IMR-90 (cell line): ENCODE results near the gene CEACAM16. TPM values are rescaled to one million over a fixed set of nuclear protein-coding genes. Genes with fewer than 3 reads are reported as not detected.
A peak's percentile ranks its signal among the peaks of the same experiment; 100 is the strongest.

Experiments
- ATAC-seq: fragments of 200-7000 bp; cut with Tn5 transposase; 2 replicates; pipeline ENCODE4 v1.9.1; 2020; ENCODE audit warnings: low read depth, mild to moderate bottlenecking, moderate library complexity
- BruUV-seq: library from RNA; stranded (reverse); fragments of 400-500 nt; replicated peaks from 2 replicates; lab custom pipeline; 2021; lab: Mats Ljungman, UMichigan
- CTCF ChIA-PET: fragments of 300-600 bp; formaldehyde crosslinking; extraction: SDS; loops from one replicate; lab custom pipeline; 2021; ENCODE audit warnings: antibody characterized with exemption; lab: Yijun Ruan, JAX
- POLR2A ChIA-PET: fragments of 300-600 bp; sonication (Branson Sonifier 250); formaldehyde crosslinking; loops from one replicate; lab custom pipeline; 2022; ENCODE audit warnings: antibody characterized with exemption; ENCODE audit not compliant: unreplicated experiment; lab: Charles Lee
- DNase-seq: peaks from one replicate; pipeline ENCODE4 v3.0.0; 2013
- H2AFZ ChIP-seq: replicated peaks from 2 replicates; pipeline ENCODE3; 2013; ENCODE audit warnings: low read length, mild to moderate bottlenecking; ENCODE audit not compliant: poor library complexity
- H2AK5ac ChIP-seq: 2 replicates; pipeline ENCODE4 v1.6.1; 2013; ENCODE audit warnings: low read depth, low read length, inconsistent platforms
- H2AK9ac ChIP-seq: replicated peaks from 2 replicates; pipeline ENCODE3; 2013; ENCODE audit warnings: mild to moderate bottlenecking, low read depth, low read length, moderate library complexity; ENCODE audit not compliant: poor library complexity
- H2BK120ac ChIP-seq: 2 replicates; pipeline ENCODE4 v1.6.1; 2013; ENCODE audit warnings: low read depth, low read length, inconsistent platforms
- H2BK15ac ChIP-seq: 3 replicates; pipeline ENCODE4 v1.6.1; 2013; ENCODE audit warnings: low read depth, low read length, inconsistent platforms
- H2BK20ac ChIP-seq: 2 replicates; pipeline ENCODE4 v1.6.1; 2013; ENCODE audit warnings: low read depth, mild to moderate bottlenecking, inconsistent platforms, low read length, moderate library complexity
- H2BK5ac ChIP-seq: 2 replicates; pipeline ENCODE4 v1.6.1; 2013; ENCODE audit warnings: mild to moderate bottlenecking, low read depth, low read length, inconsistent platforms; ENCODE audit not compliant: poor library complexity, severe bottlenecking
- H3K14ac ChIP-seq: replicated peaks from 2 replicates; pipeline ENCODE4 v1.6.1; 2013; ENCODE audit warnings: low read depth, low read length, inconsistent platforms
- H3K18ac ChIP-seq: 2 replicates; pipeline ENCODE4 v1.6.1; 2013; ENCODE audit warnings: low read depth, low read length, control low read depth
- H3K23ac ChIP-seq: 2 replicates; pipeline ENCODE4 v1.6.1; 2013; ENCODE audit warnings: low read depth, low read length, inconsistent platforms
- H3K27ac ChIP-seq: 2 replicates; pipeline ENCODE4 v1.5.1; 2013; ENCODE audit warnings: mild to moderate bottlenecking, control low read depth, low read length; ENCODE audit not compliant: insufficient read depth
- H3K27me3 ChIP-seq: 2 replicates; pipeline ENCODE4 v1.6.1; 2013; ENCODE audit warnings: low read length; ENCODE audit not compliant: control insufficient read depth, insufficient read depth
- H3K36me3 ChIP-seq: 2 replicates; pipeline ENCODE4 v1.6.1; 2013; ENCODE audit warnings: low read length, mixed read lengths; ENCODE audit not compliant: control insufficient read depth, insufficient read depth
- H3K4ac ChIP-seq: 2 replicates; pipeline ENCODE4 v1.6.1; 2013; ENCODE audit warnings: low read depth, low read length, inconsistent platforms
- H3K4me1 ChIP-seq: 2 replicates; pipeline ENCODE4 v1.6.1; 2013; ENCODE audit warnings: low read length, mixed read lengths; ENCODE audit not compliant: control insufficient read depth, insufficient read depth
- H3K4me2 ChIP-seq: 2 replicates; pipeline ENCODE4 v1.6.1; 2013; ENCODE audit warnings: low read depth, mild to moderate bottlenecking, control low read depth, low read length, moderate library complexity
- H3K4me3 ChIP-seq: 2 replicates; pipeline ENCODE4 v1.5.1; 2013; ENCODE audit warnings: low read depth, mild to moderate bottlenecking, control low read depth, low read length, moderate library complexity; ENCODE audit not compliant: insufficient read depth
- H3K56ac ChIP-seq: 2 replicates; pipeline ENCODE4 v1.6.1; 2013; ENCODE audit warnings: low read length, inconsistent platforms; ENCODE audit not compliant: insufficient read depth; ENCODE audit errors: extremely low read depth
- H3K79me1 ChIP-seq, 2 experiments: 2 replicates each; pipeline ENCODE4 v1.6.1; 2013; ENCODE audit warnings: low read length in 2 of 2, inconsistent platforms in 1 of 2, low read depth in 1 of 2
- H3K9ac ChIP-seq: 2 replicates; pipeline ENCODE4 v1.6.1; 2013; ENCODE audit warnings: low read depth, low read length, control low read depth
- H3K9me1 ChIP-seq: 2 replicates; pipeline ENCODE4 v1.6.1; 2013; ENCODE audit warnings: low read length, inconsistent platforms; ENCODE audit not compliant: insufficient read depth
- H3K9me3 ChIP-seq: 2 replicates; pipeline ENCODE4 v1.6.1; 2013; ENCODE audit warnings: low read length; ENCODE audit not compliant: control insufficient read depth, insufficient read depth
- H4K20me1 ChIP-seq: 2 replicates; pipeline ENCODE4 v1.6.1; 2013; ENCODE audit warnings: low read length, inconsistent platforms; ENCODE audit not compliant: insufficient read depth
- H4K5ac ChIP-seq: 2 replicates; pipeline ENCODE4 v1.6.1; 2013; ENCODE audit warnings: mild to moderate bottlenecking, low read depth, low read length, control low read depth
- H4K8ac ChIP-seq, 2 experiments: 2 replicates each; pipeline ENCODE4 v1.6.1; 2013; ENCODE audit warnings: low read depth in 2 of 2, low read length in 2 of 2, control low read depth in 1 of 2, inconsistent platforms in 1 of 2
- H4K91ac ChIP-seq: 2 replicates; pipeline ENCODE4 v1.6.1; 2013; ENCODE audit warnings: low read depth, low read length, inconsistent platforms; ENCODE audit not compliant: insufficient read depth
- NFE2L2 ChIP-seq: fragments of 150-350 bp; IDR thresholded peaks from 2 replicates; pipeline ENCODE4 v1.6.1; 2016; ENCODE audit warnings: low read depth, mild to moderate bottlenecking, low read length
- RAD21 ChIP-seq: IDR thresholded peaks from 2 replicates; pipeline ENCODE4 v1.6.1; 2012; ENCODE audit warnings: low read length, improper control_type of control experiment
- RCOR1 ChIP-seq: IDR thresholded peaks from 2 replicates; pipeline ENCODE4 v1.6.1; 2012; ENCODE audit warnings: mild to moderate bottlenecking, low read length, improper control_type of control experiment; ENCODE audit not compliant: insufficient replicate concordance
- SMC3 ChIP-seq: fragments of 150-350 bp; IDR thresholded peaks from 2 replicates; pipeline ENCODE4 v1.6.1; 2016; ENCODE audit warnings: low read depth, mild to moderate bottlenecking, antibody characterized with exemption, low read length, moderate library complexity
- WGBS, 2 experiments: methylation state at CpG; one replicate each; pipeline versions ENCODE4 v1.1.5 to v1.1.7; 2013; ENCODE audit warnings: missing lambda C conversion rate in 2 of 2; ENCODE audit not compliant: insufficient read length in 1 of 2; ENCODE audit errors: extremely low coverage in 2 of 2; 5-methylcytosine and 5-hydroxymethylcytosine counted together
- dilution Hi-C: fragments of 300-500 bp; cut with HindIII; formaldehyde crosslinking; loops from one replicate; pipeline ENCODE4 v1.14.3; 2018; ENCODE audit warnings: low sequenced_read_pairs; ENCODE audit not compliant: unreplicated experiment
- in situ Hi-C: fragments of 300-500 bp; cut with MboI; formaldehyde crosslinking; loops from 3 replicates; pipeline ENCODE4 v1.14.3; 2019; ENCODE audit warnings: low sequenced_read_pairs, inconsistent platforms, mixed read lengths
- intact Hi-C: fragments of 100-400 bp; cut with micrococcal nuclease; formaldehyde crosslinking; loops from 2 replicates; pipeline ENCODE4 v1.10.0; 2022
- polyA plus RNA-seq, 3 experiments: library from polyadenylated mRNA; depleted of rRNA; stranded (reverse); fragments of >200 nt; gene quantifications; 2 replicates each; pipeline ENCODE4 v1.2.3, GENCODE V29; 2012; ENCODE audit warnings: low replicate concordance in 1 of 3
- total RNA-seq: library from RNA; depleted of rRNA; stranded (reverse); fragments of >200 nt; gene quantifications from 2 replicates; pipeline ENCODE4 v1.2.3, GENCODE V29; 2012

The CEACAM16 gene
- total and polyA plus RNA-seq, 2 of the 4 experiments (the other 2 are of a cell fraction): not detected

- Histone ChIP-seq H4K8ac (0 out of 4 replicates have a peak overlapping the region, but pooled peaks have one; percentile 10 to 66), H3K23ac (no peak overlapping the region), H3K4ac (no peak overlapping the region; the same call in 1 of the 2 replicates), H2AK5ac (peak overlapping the region; percentile 28; the same call in 1 of the 2 replicates), H3K4me1 (peaks cover 11% of the 10 kb centered on the region), H2BK5ac (no peak overlapping the region), H4K5ac (no peak overlapping the region), H3K36me3 (no peaks in the 10 kb centered on the region), H3K18ac (no peak overlapping the region), H3K4me3 (no peak overlapping the region), H2BK20ac (peak overlapping the region; percentile 70), H4K91ac (no peak overlapping the region), H2BK15ac (peak overlapping the region; percentile 90; the same call in 2 of the 3 replicates), H2BK120ac (peak overlapping the region; percentile 64; the same call in 1 of the 2 replicates), H4K20me1 (no peaks in the 10 kb centered on the region), H3K27ac (no peak overlapping the region), H2AK9ac (no peak overlapping the region), H3K9me1 (peaks cover 10% of the 10 kb centered on the region), H3K56ac (no peak overlapping the region), H2AFZ (no peak overlapping the region), H3K9ac (no peak overlapping the region), H3K9me3 (peaks cover 6% of the 10 kb centered on the region), H3K27me3 (no peaks in the 10 kb centered on the region), H3K79me1 (no peaks in the 10 kb centered on the region), H3K14ac (no peak overlapping the region), H3K4me2 (no peak overlapping the region)
- no peak for TF ChIP-seq SMC3
- no peak for TF ChIP-seq RAD21
- no peak for TF ChIP-seq NFE2L2
- TF ChIP-seq RCOR1: no peak
- intact Hi-C loops: no loop called here
- no TSS peak for BruUV-seq
- no peak for DNase-seq
- dilution Hi-C loops: no loop called here
- in situ Hi-C loops: no loop called here
- no peak for ATAC-seq
- ChIA-PET CTCF (interaction anchor here (1.0 to 1.8 kb wide), 3 partner anchors 28 to 57 kb away, joined by 3 to 4 read pairs (median 3); no protein-coding TSS in a partner anchor), POLR2A (interaction anchor here (0.6 to 0.8 kb wide), 3 partner anchors 11 to 184 kb away, joined by 3 to 8 read pairs (median 6); no protein-coding TSS in a partner anchor)
- no CpG with 5 or more reads among the region's 6 CpGs for WGBS, 2 experiments
Observed at GRCh38 chr19:44717603-44718002, 18.7 kb downstream of the CEACAM16 start.
